ENCODE measurements around the gene TSC22D4. TPM values are rescaled to one million over a fixed set of nuclear protein-coding genes. Genes with fewer than 3 reads are reported as not detected.

TSC22D4 gene
- polyA plus RNA-seq, 2 of the 4 experiments (the other 2 are of a cell fraction) = 7.9 to 28.9 TPM

DNA sequence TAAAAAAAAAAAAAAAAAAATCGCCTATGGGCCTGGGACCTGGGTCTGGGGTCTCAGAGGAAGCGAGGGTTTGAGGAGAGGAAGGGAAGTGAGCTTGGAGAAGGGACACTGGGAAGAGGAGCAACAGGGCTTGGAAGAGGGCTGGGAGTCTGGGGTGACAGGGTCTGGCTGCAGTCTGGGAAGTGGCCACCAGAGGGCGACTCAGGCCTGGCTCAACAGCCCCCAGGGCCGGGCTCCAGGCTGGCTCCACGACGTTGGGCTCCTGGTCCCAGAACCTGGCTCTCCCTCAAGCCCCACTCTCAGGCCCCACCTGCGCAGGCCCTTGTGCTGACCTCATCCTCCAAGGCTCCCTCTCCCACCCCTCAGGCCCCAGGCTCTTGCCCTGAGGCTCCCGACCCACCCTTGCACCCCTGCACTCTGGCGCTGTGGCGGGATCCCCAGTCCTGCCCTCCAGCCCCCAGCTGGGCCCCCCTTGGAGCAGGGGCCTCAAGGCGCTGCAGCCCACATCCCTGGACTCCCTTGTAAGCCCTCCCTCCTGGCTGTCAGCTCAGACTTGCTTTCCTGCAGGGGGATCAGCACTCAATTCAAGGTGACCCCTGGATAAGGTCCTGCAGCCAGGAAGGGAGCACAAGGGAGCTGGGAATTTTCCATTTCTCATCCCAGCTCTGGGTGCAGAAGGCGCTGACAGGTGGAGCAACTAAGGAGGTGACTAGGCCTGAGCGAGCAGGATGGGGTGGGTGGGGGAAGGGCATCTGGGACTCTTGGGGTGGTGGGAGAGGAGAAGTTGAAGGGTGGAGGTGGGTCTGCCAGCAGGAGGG is 9.6 kb downstream of the TSC22D4 start (continued):
- TF ChIP-seq, protein P1, sequence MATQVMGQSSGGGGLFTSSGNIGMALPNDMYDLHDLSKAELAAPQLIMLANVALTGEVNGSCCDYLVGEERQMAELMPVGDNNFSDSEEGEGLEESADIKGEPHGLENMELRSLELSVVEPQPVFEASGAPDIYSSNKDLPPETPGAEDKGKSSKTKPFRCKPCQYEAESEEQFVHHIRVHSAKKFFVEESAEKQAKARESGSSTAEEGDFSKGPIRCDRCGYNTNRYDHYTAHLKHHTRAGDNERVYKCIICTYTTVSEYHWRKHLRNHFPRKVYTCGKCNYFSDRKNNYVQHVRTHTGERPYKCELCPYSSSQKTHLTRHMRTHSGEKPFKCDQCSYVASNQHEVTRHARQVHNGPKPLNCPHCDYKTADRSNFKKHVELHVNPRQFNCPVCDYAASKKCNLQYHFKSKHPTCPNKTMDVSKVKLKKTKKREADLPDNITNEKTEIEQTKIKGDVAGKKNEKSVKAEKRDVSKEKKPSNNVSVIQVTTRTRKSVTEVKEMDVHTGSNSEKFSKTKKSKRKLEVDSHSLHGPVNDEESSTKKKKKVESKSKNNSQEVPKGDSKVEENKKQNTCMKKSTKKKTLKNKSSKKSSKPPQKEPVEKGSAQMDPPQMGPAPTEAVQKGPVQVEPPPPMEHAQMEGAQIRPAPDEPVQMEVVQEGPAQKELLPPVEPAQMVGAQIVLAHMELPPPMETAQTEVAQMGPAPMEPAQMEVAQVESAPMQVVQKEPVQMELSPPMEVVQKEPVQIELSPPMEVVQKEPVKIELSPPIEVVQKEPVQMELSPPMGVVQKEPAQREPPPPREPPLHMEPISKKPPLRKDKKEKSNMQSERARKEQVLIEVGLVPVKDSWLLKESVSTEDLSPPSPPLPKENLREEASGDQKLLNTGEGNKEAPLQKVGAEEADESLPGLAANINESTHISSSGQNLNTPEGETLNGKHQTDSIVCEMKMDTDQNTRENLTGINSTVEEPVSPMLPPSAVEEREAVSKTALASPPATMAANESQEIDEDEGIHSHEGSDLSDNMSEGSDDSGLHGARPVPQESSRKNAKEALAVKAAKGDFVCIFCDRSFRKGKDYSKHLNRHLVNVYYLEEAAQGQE (IDR thresholded peaks at IDR 0.05) = no peak
- no peak for TF ChIP-seq FOXS1 (CRISPR knock-in tag; IDR thresholded peaks at IDR 0.05)
- TF ChIP-seq EHMT2 (IDR thresholded peaks at IDR 0.05; ENCODE audit: low read depth) = no peak
- TF ChIP-seq, protein P2, sequence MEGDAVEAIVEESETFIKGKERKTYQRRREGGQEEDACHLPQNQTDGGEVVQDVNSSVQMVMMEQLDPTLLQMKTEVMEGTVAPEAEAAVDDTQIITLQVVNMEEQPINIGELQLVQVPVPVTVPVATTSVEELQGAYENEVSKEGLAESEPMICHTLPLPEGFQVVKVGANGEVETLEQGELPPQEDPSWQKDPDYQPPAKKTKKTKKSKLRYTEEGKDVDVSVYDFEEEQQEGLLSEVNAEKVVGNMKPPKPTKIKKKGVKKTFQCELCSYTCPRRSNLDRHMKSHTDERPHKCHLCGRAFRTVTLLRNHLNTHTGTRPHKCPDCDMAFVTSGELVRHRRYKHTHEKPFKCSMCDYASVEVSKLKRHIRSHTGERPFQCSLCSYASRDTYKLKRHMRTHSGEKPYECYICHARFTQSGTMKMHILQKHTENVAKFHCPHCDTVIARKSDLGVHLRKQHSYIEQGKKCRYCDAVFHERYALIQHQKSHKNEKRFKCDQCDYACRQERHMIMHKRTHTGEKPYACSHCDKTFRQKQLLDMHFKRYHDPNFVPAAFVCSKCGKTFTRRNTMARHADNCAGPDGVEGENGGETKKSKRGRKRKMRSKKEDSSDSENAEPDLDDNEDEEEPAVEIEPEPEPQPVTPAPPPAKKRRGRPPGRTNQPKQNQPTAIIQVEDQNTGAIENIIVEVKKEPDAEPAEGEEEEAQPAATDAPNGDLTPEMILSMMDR (IDR thresholded peaks at IDR 0.05) = peak; percentile 83
- TF ChIP-seq RAD21 (conservative IDR thresholded peaks at IDR 0.05 in 1 of 2, IDR thresholded peaks at IDR 0.05 in 1 of 2) = peak; percentile 89 to 91
- TF ChIP-seq, protein P3, sequence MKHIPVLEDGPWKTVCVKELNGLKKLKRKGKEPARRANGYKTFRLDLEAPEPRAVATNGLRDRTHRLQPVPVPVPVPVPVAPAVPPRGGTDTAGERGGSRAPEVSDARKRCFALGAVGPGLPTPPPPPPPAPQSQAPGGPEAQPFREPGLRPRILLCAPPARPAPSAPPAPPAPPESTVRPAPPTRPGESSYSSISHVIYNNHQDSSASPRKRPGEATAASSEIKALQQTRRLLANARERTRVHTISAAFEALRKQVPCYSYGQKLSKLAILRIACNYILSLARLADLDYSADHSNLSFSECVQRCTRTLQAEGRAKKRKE (CRISPR knock-in tag; IDR thresholded peaks at IDR 0.05; ENCODE audit: low read depth) = no peak
- 0 out of 2 replicates have a peak, but pooled peaks have one; percentile 34 for TF ChIP-seq MAZ (IDR thresholded peaks at IDR 0.05; ENCODE audit: borderline replicate concordance, low read depth, low read length)
- no peak for TF ChIP-seq SREBF2 (IDR thresholded peaks at IDR 0.05)
- TF ChIP-seq RARB (CRISPR knock-in tag; IDR thresholded peaks at IDR 0.05) = no peak
- no peak for TF ChIP-seq ZSCAN20 (CRISPR knock-in tag; IDR thresholded peaks at IDR 0.05)

DNA sequence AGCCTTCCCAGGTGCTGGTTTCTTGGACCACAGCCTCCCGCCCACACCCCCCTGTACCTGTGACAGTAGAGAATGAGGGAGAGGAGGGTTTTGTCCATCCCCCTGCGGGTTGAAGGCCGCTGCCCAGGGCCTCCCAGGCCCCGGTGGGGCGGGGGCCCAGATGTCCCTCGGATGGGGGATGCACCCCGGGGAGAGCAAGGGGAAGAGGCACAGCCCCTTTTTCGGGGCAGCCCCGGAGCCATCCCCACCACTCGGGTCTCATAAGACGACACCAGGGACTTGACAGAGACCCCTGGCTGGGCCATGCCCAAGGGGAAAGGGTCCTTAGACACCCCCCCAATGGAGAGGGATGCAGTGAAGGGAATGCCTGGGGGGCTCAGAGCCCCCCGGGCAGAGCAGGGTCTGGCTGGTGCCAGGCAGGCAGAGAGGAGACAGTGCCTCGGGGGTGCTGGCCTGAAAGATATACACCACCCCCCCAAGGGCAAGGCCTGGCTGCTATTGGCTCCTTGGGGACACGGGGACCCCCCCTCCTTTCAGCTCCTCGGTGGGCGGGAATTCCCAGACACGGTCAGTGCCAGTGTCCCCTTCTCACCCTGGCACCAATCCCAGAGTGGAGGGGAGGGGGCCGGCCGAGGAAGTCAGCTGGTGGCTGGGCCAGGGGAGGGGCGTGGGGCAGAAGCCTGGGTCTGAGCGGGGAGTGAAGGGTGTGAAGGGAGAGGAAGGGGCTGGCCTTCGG is 11.2 kb downstream of the TSC22D4 start:
- no peak for DNase-seq (ENCODE audit: low read depth in 1 of 2, low spot score in 1 of 2)
- no peak for FAIRE-seq
- CTCF ChIA-PET = interaction anchor here (1.1 to 11.9 kb wide), 12 partner anchors 8 to 229 kb away, joined by 3 to 273 read pairs (median 10); partner anchors contain the start of genes NYAP1 and TSC22D4
- peaks cover 11% of the 10 kb centered on the region for H3K4me1 ChIP-seq
- WGBS (ENCODE audit: missing lambda C conversion rate) = 92% methylated on average over 8 of the region's 22 CpGs
- no peak overlapping the region for H3K4me3 ChIP-seq
- ATAC-seq = no peak
- H3K4me2 ChIP-seq = no peak overlapping the region
- no peaks in the 10 kb centered on the region for H3K9me3 ChIP-seq
- POLR2A ChIA-PET = no interaction called here
- H3K27ac ChIP-seq = no peak overlapping the region
- TF ChIP-seq ESRRA (IDR thresholded peaks at IDR 0.05; ENCODE audit: borderline replicate concordance, low read length) = no peak
- no peak for TF ChIP-seq HOXB13 (CRISPR knock-in tag; IDR thresholded peaks at IDR 0.05; ENCODE audit: low read depth)
- no peak for TF ChIP-seq MAFK (IDR thresholded peaks at IDR 0.05; ENCODE audit: partially characterized antibody)
- TF ChIP-seq NFE2L2 (conservative IDR thresholded peaks at IDR 0.05; ENCODE audit: low read length) = no peak
- TF ChIP-seq ZNF302 (CRISPR knock-in tag; IDR thresholded peaks at IDR 0.05) = no peak
- TF ChIP-seq HOXA7 (CRISPR knock-in tag; IDR thresholded peaks at IDR 0.05) = no peak
- TF ChIP-seq, protein P4, sequence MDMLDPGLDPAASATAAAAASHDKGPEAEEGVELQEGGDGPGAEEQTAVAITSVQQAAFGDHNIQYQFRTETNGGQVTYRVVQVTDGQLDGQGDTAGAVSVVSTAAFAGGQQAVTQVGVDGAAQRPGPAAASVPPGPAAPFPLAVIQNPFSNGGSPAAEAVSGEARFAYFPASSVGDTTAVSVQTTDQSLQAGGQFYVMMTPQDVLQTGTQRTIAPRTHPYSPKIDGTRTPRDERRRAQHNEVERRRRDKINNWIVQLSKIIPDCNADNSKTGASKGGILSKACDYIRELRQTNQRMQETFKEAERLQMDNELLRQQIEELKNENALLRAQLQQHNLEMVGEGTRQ (IDR thresholded peaks at IDR 0.05) = no peak
- no peak for TF ChIP-seq ZSCAN20 (CRISPR knock-in tag; IDR thresholded peaks at IDR 0.05)
- TF ChIP-seq CBX2 (IDR thresholded peaks at IDR 0.05; ENCODE audit: borderline replicate concordance, low read depth) = no peak
- TF ChIP-seq, protein P5, sequence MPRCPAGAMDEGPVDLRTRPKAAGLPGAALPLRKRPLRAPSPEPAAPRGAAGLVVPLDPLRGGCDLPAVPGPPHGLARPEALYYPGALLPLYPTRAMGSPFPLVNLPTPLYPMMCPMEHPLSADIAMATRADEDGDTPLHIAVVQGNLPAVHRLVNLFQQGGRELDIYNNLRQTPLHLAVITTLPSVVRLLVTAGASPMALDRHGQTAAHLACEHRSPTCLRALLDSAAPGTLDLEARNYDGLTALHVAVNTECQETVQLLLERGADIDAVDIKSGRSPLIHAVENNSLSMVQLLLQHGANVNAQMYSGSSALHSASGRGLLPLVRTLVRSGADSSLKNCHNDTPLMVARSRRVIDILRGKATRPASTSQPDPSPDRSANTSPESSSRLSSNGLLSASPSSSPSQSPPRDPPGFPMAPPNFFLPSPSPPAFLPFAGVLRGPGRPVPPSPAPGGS (IDR thresholded peaks at IDR 0.05) = no peak
- TF ChIP-seq, protein P1 (IDR thresholded peaks at IDR 0.05) = no peak
- TF ChIP-seq RNF2 (IDR thresholded peaks at IDR 0.05; ENCODE audit: borderline replicate concordance, low read depth) = no peak
- no peak for TF ChIP-seq HEYL (CRISPR knock-in tag; IDR thresholded peaks at IDR 0.05)
- TF ChIP-seq MAZ (IDR thresholded peaks at IDR 0.05; ENCODE audit: borderline replicate concordance, low read depth, low read length) = no peak
- no peak for TF ChIP-seq NR3C1 (IDR thresholded peaks at IDR 0.05)
- TF ChIP-seq RAD21 (conservative IDR thresholded peaks at IDR 0.05 in 1 of 2, IDR thresholded peaks at IDR 0.05 in 1 of 2) = no peak

Data from A549 (cell line).